IMR-90 (cell line): ENCODE measurements around the gene FNDC5. TPM values are rescaled to one million over a fixed set of nuclear protein-coding genes. Genes with fewer than 3 reads are reported as not detected.

Experiments
- ATAC-seq: fragments of 200-7000 bp; cut with Tn5 transposase; 2 replicates; pipeline ENCODE4 v1.9.1; 2020; ENCODE audit warnings: low read depth, mild to moderate bottlenecking, moderate library complexity
- BruUV-seq: library from RNA; stranded (reverse); fragments of 400-500 nt; replicated peaks from 2 replicates; lab custom pipeline; 2021; lab: Mats Ljungman, UMichigan
- CTCF ChIA-PET: fragments of 300-600 bp; formaldehyde crosslinking; extraction: SDS; loops from one replicate; lab custom pipeline; 2021; ENCODE audit warnings: antibody characterized with exemption; lab: Yijun Ruan, JAX
- POLR2A ChIA-PET: fragments of 300-600 bp; sonication (Branson Sonifier 250); formaldehyde crosslinking; loops from one replicate; lab custom pipeline; 2022; ENCODE audit warnings: antibody characterized with exemption; ENCODE audit not compliant: unreplicated experiment; lab: Charles Lee
- DNase-seq: peaks from one replicate; pipeline ENCODE4 v3.0.0; 2013
- H2AFZ ChIP-seq: replicated peaks from 2 replicates; pipeline ENCODE3; 2013; ENCODE audit warnings: low read length, mild to moderate bottlenecking; ENCODE audit not compliant: poor library complexity
- H2AK5ac ChIP-seq: 2 replicates; pipeline ENCODE4 v1.6.1; 2013; ENCODE audit warnings: low read depth, low read length, inconsistent platforms
- H2AK9ac ChIP-seq: replicated peaks from 2 replicates; pipeline ENCODE3; 2013; ENCODE audit warnings: mild to moderate bottlenecking, low read depth, low read length, moderate library complexity; ENCODE audit not compliant: poor library complexity
- H2BK120ac ChIP-seq: 2 replicates; pipeline ENCODE4 v1.6.1; 2013; ENCODE audit warnings: low read depth, low read length, inconsistent platforms
- H2BK15ac ChIP-seq: 3 replicates; pipeline ENCODE4 v1.6.1; 2013; ENCODE audit warnings: low read depth, low read length, inconsistent platforms
- H2BK20ac ChIP-seq: 2 replicates; pipeline ENCODE4 v1.6.1; 2013; ENCODE audit warnings: low read depth, mild to moderate bottlenecking, inconsistent platforms, low read length, moderate library complexity
- H2BK5ac ChIP-seq: 2 replicates; pipeline ENCODE4 v1.6.1; 2013; ENCODE audit warnings: mild to moderate bottlenecking, low read depth, low read length, inconsistent platforms; ENCODE audit not compliant: poor library complexity, severe bottlenecking
- H3K14ac ChIP-seq: replicated peaks from 2 replicates; pipeline ENCODE4 v1.6.1; 2013; ENCODE audit warnings: low read depth, low read length, inconsistent platforms
- H3K18ac ChIP-seq: 2 replicates; pipeline ENCODE4 v1.6.1; 2013; ENCODE audit warnings: low read depth, low read length, control low read depth
- H3K23ac ChIP-seq: 2 replicates; pipeline ENCODE4 v1.6.1; 2013; ENCODE audit warnings: low read depth, low read length, inconsistent platforms
- H3K27ac ChIP-seq: 2 replicates; pipeline ENCODE4 v1.5.1; 2013; ENCODE audit warnings: mild to moderate bottlenecking, control low read depth, low read length; ENCODE audit not compliant: insufficient read depth
- H3K27me3 ChIP-seq: 2 replicates; pipeline ENCODE4 v1.6.1; 2013; ENCODE audit warnings: low read length; ENCODE audit not compliant: control insufficient read depth, insufficient read depth
- H3K36me3 ChIP-seq: 2 replicates; pipeline ENCODE4 v1.6.1; 2013; ENCODE audit warnings: low read length, mixed read lengths; ENCODE audit not compliant: control insufficient read depth, insufficient read depth
- H3K4ac ChIP-seq: 2 replicates; pipeline ENCODE4 v1.6.1; 2013; ENCODE audit warnings: low read depth, low read length, inconsistent platforms
- H3K4me1 ChIP-seq: 2 replicates; pipeline ENCODE4 v1.6.1; 2013; ENCODE audit warnings: low read length, mixed read lengths; ENCODE audit not compliant: control insufficient read depth, insufficient read depth
- H3K4me2 ChIP-seq: 2 replicates; pipeline ENCODE4 v1.6.1; 2013; ENCODE audit warnings: low read depth, mild to moderate bottlenecking, control low read depth, low read length, moderate library complexity
- H3K4me3 ChIP-seq: 2 replicates; pipeline ENCODE4 v1.5.1; 2013; ENCODE audit warnings: low read depth, mild to moderate bottlenecking, control low read depth, low read length, moderate library complexity; ENCODE audit not compliant: insufficient read depth
- H3K56ac ChIP-seq: 2 replicates; pipeline ENCODE4 v1.6.1; 2013; ENCODE audit warnings: low read length, inconsistent platforms; ENCODE audit not compliant: insufficient read depth; ENCODE audit errors: extremely low read depth
- H3K79me1 ChIP-seq, 2 experiments: 2 replicates each; pipeline ENCODE4 v1.6.1; 2013; ENCODE audit warnings: low read length in 2 of 2, inconsistent platforms in 1 of 2, low read depth in 1 of 2
- H3K9ac ChIP-seq: 2 replicates; pipeline ENCODE4 v1.6.1; 2013; ENCODE audit warnings: low read depth, low read length, control low read depth
- H3K9me1 ChIP-seq: 2 replicates; pipeline ENCODE4 v1.6.1; 2013; ENCODE audit warnings: low read length, inconsistent platforms; ENCODE audit not compliant: insufficient read depth
- H3K9me3 ChIP-seq: 2 replicates; pipeline ENCODE4 v1.6.1; 2013; ENCODE audit warnings: low read length; ENCODE audit not compliant: control insufficient read depth, insufficient read depth
- H4K20me1 ChIP-seq: 2 replicates; pipeline ENCODE4 v1.6.1; 2013; ENCODE audit warnings: low read length, inconsistent platforms; ENCODE audit not compliant: insufficient read depth
- H4K5ac ChIP-seq: 2 replicates; pipeline ENCODE4 v1.6.1; 2013; ENCODE audit warnings: mild to moderate bottlenecking, low read depth, low read length, control low read depth
- H4K8ac ChIP-seq, 2 experiments: 2 replicates each; pipeline ENCODE4 v1.6.1; 2013; ENCODE audit warnings: low read depth in 2 of 2, low read length in 2 of 2, control low read depth in 1 of 2, inconsistent platforms in 1 of 2
- H4K91ac ChIP-seq: 2 replicates; pipeline ENCODE4 v1.6.1; 2013; ENCODE audit warnings: low read depth, low read length, inconsistent platforms; ENCODE audit not compliant: insufficient read depth
- CEBPB ChIP-seq: IDR thresholded peaks from 2 replicates; pipeline ENCODE4 v1.6.1; 2012; ENCODE audit warnings: low read depth, low read length, improper control_type of control experiment
- FOS ChIP-seq: fragments of 150-350 bp; IDR thresholded peaks from 2 replicates; pipeline ENCODE4 v1.6.1; 2016; ENCODE audit warnings: low read depth, low read length
- MAFK ChIP-seq: IDR thresholded peaks from 2 replicates; pipeline ENCODE4 v1.6.1; 2012; ENCODE audit warnings: low read depth, low read length, improper control_type of control experiment
- NFE2L2 ChIP-seq: fragments of 150-350 bp; IDR thresholded peaks from 2 replicates; pipeline ENCODE4 v1.6.1; 2016; ENCODE audit warnings: low read depth, mild to moderate bottlenecking, low read length
- RAD21 ChIP-seq: IDR thresholded peaks from 2 replicates; pipeline ENCODE4 v1.6.1; 2012; ENCODE audit warnings: low read length, improper control_type of control experiment
- RCOR1 ChIP-seq: IDR thresholded peaks from 2 replicates; pipeline ENCODE4 v1.6.1; 2012; ENCODE audit warnings: mild to moderate bottlenecking, low read length, improper control_type of control experiment; ENCODE audit not compliant: insufficient replicate concordance
- SMC3 ChIP-seq: fragments of 150-350 bp; IDR thresholded peaks from 2 replicates; pipeline ENCODE4 v1.6.1; 2016; ENCODE audit warnings: low read depth, mild to moderate bottlenecking, antibody characterized with exemption, low read length, moderate library complexity
- WGBS, 2 experiments: methylation state at CpG; one replicate each; pipeline versions ENCODE4 v1.1.5 to v1.1.7; 2013; ENCODE audit warnings: missing lambda C conversion rate in 2 of 2; ENCODE audit not compliant: insufficient read length in 1 of 2; ENCODE audit errors: extremely low coverage in 2 of 2; 5-methylcytosine and 5-hydroxymethylcytosine counted together
- dilution Hi-C: fragments of 300-500 bp; cut with HindIII; formaldehyde crosslinking; loops from one replicate; pipeline ENCODE4 v1.14.3; 2018; ENCODE audit warnings: low sequenced_read_pairs; ENCODE audit not compliant: unreplicated experiment
- in situ Hi-C: fragments of 300-500 bp; cut with MboI; formaldehyde crosslinking; loops from 3 replicates; pipeline ENCODE4 v1.14.3; 2019; ENCODE audit warnings: low sequenced_read_pairs, inconsistent platforms, mixed read lengths
- intact Hi-C: fragments of 100-400 bp; cut with micrococcal nuclease; formaldehyde crosslinking; loops from 2 replicates; pipeline ENCODE4 v1.10.0; 2022
- polyA plus RNA-seq, 3 experiments: library from polyadenylated mRNA; depleted of rRNA; stranded (reverse); fragments of >200 nt; gene quantifications; 2 replicates each; pipeline ENCODE4 v1.2.3, GENCODE V29; 2012; ENCODE audit warnings: low replicate concordance in 1 of 3
- total RNA-seq: library from RNA; depleted of rRNA; stranded (reverse); fragments of >200 nt; gene quantifications from 2 replicates; pipeline ENCODE4 v1.2.3, GENCODE V29; 2012
- TF ChIP-seq, protein P1 (sequence below): fragments of 150-350 bp; IDR thresholded peaks from 2 replicates; pipeline ENCODE4 v1.6.1; 2017; ENCODE audit warnings: mild to moderate bottlenecking, antibody characterized with exemption, low read length, low read depth

FNDC5 gene
- total and polyA plus RNA-seq, 2 of the 4 experiments (the other 2 are of a cell fraction) = 1.2 to 1.6 TPM

DNA sequence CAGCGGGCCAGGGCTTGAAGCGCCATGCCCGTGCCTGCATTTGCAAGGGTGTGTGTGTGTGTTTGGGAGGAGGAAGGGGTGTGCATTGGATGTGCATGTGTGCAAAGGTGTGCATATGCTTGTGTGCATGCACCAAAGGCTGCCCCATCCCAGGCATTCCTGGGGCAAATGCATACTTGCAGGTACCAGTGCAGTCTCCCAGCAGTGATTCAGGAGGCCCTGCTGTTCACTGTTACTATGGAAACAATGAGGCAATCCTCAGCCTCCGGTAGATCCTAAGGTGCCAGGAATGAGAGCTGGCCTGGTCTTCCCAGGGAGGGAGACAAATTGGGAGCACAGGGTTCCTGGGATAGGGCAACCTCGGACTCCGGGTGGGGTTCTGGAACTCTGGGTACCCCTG lies 7.5 kb upstream of the FNDC5 start:
- Histone ChIP-seq H3K79me1 (no peaks in the 10 kb centered on the region), H3K9ac (no peak overlapping the region), H4K8ac (no peak overlapping the region), H2AFZ (no peak overlapping the region), H2AK9ac (no peak overlapping the region), H2BK120ac (no peak overlapping the region), H3K4me2 (no peak overlapping the region), H4K91ac (no peak overlapping the region), H2BK5ac (no peak overlapping the region), H2BK20ac (no peak overlapping the region), H3K36me3 (no peaks in the 10 kb centered on the region), H3K9me1 (0 out of 2 replicates have a peak, but pooled peaks cover 3% of the 10 kb centered on the region), H2BK15ac (no peak overlapping the region), H3K4ac (no peak overlapping the region), H4K20me1 (no peaks in the 10 kb centered on the region), H3K27ac (no peak overlapping the region), H3K56ac (no peak overlapping the region), H4K5ac (no peak overlapping the region), H3K23ac (no peak overlapping the region), H3K14ac (no peak overlapping the region), H2AK5ac (no peak overlapping the region), H3K4me3 (no peak overlapping the region), H3K18ac (no peak overlapping the region), H3K9me3 (no peaks in the 10 kb centered on the region), H3K4me1 (no peaks in the 10 kb centered on the region), H3K27me3 (peaks cover 23% of the 10 kb centered on the region)
- TF ChIP-seq MAFK = no peak
- TF ChIP-seq RAD21 = no peak
- TF ChIP-seq SMC3 = no peak
- no peak for TF ChIP-seq NFE2L2
- TF ChIP-seq CEBPB = peak; percentile 66; the same call in 1 of the 2 replicates
- no peak for TF ChIP-seq RCOR1
- TF ChIP-seq, protein P1, sequence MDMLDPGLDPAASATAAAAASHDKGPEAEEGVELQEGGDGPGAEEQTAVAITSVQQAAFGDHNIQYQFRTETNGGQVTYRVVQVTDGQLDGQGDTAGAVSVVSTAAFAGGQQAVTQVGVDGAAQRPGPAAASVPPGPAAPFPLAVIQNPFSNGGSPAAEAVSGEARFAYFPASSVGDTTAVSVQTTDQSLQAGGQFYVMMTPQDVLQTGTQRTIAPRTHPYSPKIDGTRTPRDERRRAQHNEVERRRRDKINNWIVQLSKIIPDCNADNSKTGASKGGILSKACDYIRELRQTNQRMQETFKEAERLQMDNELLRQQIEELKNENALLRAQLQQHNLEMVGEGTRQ = no peak
- TF ChIP-seq FOS = no peak
- intact Hi-C loops (no loop called here), in situ Hi-C loops (no loop called here), dilution Hi-C loops (no loop called here)
- POLR2A ChIA-PET = no interaction called here
- CTCF ChIA-PET = interaction anchor here (0.7 kb wide), 1 partner anchor 14 kb away, joined by 3 read pairs; no protein-coding TSS in a partner anchor
- peak; percentile 40; the same call in 1 of the 2 replicates for ATAC-seq
- WGBS, 2 experiments = 60% methylated on average over 1 of the region's 6 CpGs; no CpG with 5 or more reads in 1 of the 2 experiments
- DNase-seq = peak; percentile 30
- no TSS peak for BruUV-seq
